Spleen (tissue), 7 donors: ENCODE measurements around the gene MIAT.

ENCODE experiments used
- CTCF ChIP-seq, 11 experiments: fragments of 200-600 bp in 7 of 11; fragments of 450-650 bp in 4 of 11; sonication (generic) in 4 of 11; IDR thresholded peaks in 8 of 11; conservative IDR thresholded peaks in 3 of 11; 1 replicate in 7 of 11; 2 replicates in 4 of 11; pipeline versions ENCODE4 v1.4.0 to v1.8.0; 2016 to 2021; ENCODE audit warnings: antibody characterized with exemption in 11 of 11, inconsistent platforms in 4 of 11, mild to moderate bottlenecking in 1 of 11
- POLR2A ChIP-seq, 3 donors: fragments of 450-650 bp; IDR thresholded peaks; one replicate each; pipeline ENCODE4 v1.5.1; 2017; ENCODE audit warnings: antibody characterized with exemption in 3 of 3, mild to moderate bottlenecking in 1 of 3
- POLR2AphosphoS5 ChIP-seq, 3 donors: sonication (generic); formaldehyde crosslinking; IDR thresholded peaks; one replicate each; pipeline ENCODE4 v1.5.1; 2017; ENCODE audit warnings: antibody characterized with exemption in 3 of 3
- donor health status: DM: no; HTN: no; CAD: no; lungs with moderate emphysema.
- donor health status: DM: no; HTN: no; CAD: no.
- donor health status: DM: no; HTN: no; CAD: no.

- TF ChIP-seq POLR2AphosphoS5 (IDR thresholded peaks at IDR 0.05) = no peak
- no peak for TF ChIP-seq POLR2A (IDR thresholded peaks at IDR 0.05)
- no peak for TF ChIP-seq CTCF (IDR thresholded peaks at IDR 0.05 in 8 of 11, conservative IDR thresholded peaks at IDR 0.05 in 3 of 11)
These were observed 43.1 kb downstream of the MIAT start for GRCh38 chr22:26700462-26700861.
